GM18526 (cell line): ENCODE measurements around the gene GALNTL6.

Experiments used
- POLR2A ChIP-seq: IDR thresholded peaks from 3 replicates; pipeline ENCODE4 v1.6.1; 2011; ENCODE audit not compliant: insufficient read length; ENCODE audit errors: extremely low read depth

The GALNTL6 gene

GRCh38 chr4:172555725-172556124 lies 742.5 kb downstream of the GALNTL6 start:
- TF ChIP-seq POLR2A = no peak

DNA sequence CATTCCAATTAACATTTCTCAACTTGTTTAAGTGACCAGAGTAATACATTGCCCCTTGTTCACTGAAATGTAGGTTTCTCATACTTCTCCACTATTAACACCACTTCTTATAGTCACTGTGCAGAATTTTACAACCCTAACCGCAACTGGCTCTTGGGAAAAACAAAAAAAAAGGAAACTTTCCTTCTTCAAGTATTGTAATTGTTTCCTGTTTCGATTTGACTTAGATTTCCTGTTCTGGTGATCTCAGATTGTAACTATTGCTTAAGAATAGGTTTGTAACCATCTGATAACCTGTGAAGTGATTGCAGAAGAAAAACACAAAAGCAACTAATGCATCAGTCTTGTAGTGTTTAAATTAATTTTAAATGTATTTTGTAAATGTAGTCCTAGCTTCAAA lies 760.7 kb downstream of the GALNTL6 start:
- no peak for TF ChIP-seq POLR2A

GRCh38 chr4:172578712-172579111 lies 765.5 kb downstream of the GALNTL6 start:
- no peak for TF ChIP-seq POLR2A

DNA sequence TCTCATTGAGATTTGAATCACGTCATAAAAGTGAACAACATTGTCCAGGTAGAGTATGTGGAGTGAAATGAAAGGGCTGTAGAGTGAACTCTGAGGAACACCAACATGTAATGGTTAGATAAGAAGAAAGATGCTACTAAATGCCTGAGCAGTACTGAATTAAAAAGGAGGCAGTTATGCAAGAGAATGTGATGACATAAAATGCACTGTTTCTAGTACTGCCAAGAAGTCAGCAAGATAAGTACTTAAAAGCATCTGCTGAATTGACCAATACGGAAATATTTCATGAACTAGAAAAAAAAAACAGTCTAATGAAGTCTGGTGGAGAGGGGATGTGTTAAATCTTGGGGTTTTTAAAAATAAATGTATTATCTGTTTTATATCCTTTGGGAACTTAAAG lies 771.6 kb downstream of the GALNTL6 start:
- TF ChIP-seq POLR2A = no peak

DNA sequence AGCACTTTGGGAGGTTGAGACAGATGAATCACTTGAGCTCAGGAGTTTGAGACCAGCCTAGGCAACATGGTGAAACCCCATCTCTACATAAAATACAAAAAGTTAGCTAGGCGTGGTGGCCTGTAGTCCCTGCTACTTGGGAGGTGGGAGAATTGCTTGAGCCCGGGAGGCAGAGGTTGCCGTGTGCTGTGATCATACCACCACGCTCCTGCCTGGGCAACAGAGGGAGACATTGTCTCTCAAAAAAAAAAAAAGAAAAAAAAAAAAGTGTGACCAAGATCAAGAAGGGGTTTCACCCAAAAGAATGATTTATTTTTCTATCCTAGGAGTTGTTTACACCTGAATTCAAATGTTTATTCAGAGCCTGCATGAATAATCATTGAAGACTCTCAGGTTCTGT lies 783.0 kb downstream of the GALNTL6 start:
- no peak for TF ChIP-seq POLR2A

DNA sequence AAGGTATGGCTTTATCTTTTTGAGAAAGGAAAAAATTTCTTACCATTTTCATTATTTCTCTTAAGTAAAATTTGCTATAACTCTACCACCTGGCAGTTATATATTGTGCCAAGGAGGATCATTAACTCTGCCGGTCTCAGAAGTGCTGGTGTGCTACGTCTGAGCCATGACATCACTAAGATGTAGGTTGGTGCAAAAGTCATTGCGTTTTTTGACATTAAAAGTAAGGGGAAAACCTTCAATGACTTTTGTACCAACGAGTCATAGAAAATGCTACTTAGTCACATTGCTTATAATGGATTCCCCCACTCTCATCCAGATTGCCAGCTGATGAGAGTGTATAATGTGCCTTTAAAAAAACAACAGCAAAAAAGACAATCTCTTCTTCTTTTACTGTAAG lies 786.4 kb downstream of the GALNTL6 start:
- no peak for TF ChIP-seq POLR2A

- TF ChIP-seq POLR2A = no peak
Observed at GRCh38 chr4:172601195-172601594, 788.0 kb downstream of the GALNTL6 start.

DNA sequence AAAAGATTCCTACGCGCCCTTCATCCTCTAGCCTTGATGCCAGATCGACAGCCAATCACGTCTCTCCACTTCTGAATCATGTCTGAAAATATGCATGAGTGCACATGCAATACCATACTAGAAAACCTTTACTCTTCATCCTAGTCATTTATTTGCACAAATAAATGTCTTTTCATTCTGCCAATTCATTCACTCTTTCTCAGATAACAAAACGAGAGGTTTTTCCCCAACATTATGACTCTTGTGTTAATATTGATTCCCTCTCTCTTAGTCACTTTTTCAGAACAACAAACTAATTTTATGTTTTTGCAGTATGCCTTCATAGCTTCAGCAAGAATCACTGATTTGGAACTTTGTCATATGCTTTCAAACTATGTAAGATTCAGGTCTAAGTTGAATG lies 806.0 kb downstream of the GALNTL6 start:
- no peak for TF ChIP-seq POLR2A

DNA sequence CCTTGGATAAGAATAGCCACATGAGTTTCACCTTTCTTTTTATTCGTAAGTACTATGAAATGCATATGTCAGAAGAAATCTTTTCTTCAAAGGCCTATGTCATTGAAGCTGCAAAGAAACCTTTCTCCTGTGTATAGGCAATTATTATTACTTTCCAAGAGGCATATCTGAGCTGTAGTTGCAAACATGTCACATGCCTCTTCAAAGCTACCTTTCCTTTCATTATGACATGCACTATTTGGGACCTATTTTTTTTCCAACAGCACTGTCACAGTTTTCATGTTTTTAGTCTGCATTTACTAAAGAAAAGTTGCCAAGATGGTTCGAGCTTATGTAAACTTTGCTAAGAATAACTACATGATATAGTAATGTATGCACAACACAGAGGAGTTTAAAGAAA lies 806.6 kb downstream of the GALNTL6 start:
- TF ChIP-seq POLR2A = no peak

DNA sequence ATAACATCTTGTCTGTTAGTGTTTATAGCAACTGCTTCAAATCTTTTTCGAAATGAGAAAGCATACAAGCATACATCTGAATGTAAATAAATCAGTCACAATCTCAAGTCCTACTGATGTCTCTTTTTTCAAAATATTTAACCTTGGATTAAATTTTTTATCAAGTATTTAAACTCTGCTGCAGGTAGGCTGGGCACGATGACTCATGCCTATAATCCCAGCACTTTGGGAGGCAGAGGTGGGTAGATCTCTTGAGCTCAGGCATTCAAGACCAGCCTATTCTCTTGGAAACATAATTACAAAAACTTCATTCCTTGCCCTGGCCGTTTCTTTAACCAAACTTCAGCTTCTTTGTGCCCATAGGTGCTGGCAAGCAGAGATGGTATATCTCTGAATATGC lies 815.1 kb downstream of the GALNTL6 start:
- TF ChIP-seq POLR2A = no peak

DNA sequence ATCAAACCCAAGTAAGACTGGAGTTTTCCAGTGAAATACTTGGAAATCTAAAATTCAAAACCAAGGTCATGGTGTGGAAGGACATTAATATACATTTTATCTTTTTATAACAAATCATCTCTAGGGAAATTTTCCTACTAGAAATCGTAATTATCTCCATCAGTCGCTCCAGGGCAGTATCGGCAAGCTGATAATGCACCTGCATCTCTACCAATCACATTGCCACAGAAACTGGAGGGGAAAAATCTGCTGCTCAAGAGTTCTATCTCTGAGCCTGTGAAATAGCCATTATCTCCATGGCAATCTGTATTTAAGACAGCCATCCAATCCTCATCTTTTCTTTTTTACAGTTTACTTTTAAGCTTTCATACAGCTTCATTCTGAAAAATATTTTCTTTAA lies 817.1 kb downstream of the GALNTL6 start:
- no peak for TF ChIP-seq POLR2A

- TF ChIP-seq POLR2A = no peak
Observed at GRCh38 chr4:172631832-172632231, 818.6 kb downstream of the GALNTL6 start.

- TF ChIP-seq POLR2A = no peak
Observed at GRCh38 chr4:172648471-172648870, 835.3 kb downstream of the GALNTL6 start.

DNA sequence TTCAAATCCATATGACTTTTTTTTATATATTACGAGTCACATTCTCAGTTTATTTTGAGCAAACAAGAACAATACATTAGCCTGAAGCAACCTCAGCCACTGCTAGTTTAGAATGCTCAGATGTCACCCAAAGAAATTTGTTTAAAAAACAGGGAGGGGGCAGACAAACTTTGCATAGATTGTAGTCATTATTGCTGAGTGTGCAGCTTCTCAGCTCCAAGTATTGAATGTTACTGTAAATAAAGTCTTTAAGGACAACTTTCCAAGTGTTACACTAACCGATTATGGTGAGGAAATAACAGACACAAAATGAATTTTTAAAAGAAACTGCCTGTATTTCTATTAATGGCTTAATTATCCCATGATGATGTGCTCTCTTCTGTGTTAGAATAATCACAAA lies 835.9 kb downstream of the GALNTL6 start:
- no peak for TF ChIP-seq POLR2A

DNA sequence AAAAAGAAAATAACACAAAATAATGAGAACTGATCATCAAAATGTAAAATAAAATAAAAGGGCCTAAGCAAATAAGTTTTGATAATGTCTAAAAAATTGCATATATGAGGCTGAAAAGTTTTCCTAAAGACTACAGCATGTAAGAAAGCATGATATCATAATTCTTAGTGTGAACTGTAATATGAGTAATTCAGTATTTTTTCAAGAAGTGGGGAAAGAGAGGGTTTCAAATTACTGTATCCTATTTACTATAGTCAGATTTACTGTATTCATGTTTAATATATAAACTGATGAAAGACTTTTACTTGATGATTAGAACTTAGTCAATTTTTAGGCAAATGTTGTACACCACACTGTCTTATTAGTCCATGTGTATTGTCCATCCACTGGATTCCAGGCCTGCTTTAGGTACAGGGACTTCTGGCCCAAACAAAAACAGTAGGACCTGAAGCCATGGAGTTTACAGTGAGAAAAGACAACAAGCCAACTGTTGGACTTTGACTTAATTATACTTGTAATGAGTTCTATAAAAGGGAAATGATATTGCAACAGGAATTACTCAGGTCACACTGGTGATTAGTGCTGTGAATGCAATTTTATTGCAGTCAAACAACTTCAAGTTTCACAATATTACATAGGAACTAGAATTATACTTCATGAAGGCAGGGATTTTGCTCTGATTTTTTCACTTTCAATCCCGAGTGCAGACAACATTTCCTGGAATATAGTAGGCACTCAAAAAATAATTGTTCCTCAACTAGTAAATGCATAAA lies 837.7 kb downstream of the GALNTL6 start:
- no peak for TF ChIP-seq POLR2A

DNA sequence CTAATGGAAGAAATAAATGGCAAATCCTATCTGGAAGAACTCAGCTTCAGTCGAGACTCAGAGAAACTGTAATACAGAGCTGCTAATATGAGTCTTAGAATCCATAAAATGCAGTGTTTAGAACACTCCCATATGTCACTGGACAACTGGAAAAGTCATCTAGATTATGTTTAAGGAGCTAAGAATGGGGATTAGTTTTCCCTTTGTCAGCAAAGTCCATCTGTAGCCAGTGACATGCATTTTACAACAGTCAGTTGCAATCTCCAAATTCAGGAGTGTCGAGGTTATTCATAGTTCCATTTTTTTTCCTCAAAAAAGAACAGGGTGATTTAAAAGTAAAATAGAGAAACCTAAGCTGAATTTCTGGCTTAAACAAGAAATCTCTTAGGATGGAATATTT lies 838.8 kb downstream of the GALNTL6 start:
- no peak for TF ChIP-seq POLR2A

- no peak for TF ChIP-seq POLR2A
Observed at GRCh38 chr4:172652369-172652768, 839.2 kb downstream of the GALNTL6 start.
